GM18868 (cell line): ENCODE results near the gene GXYLT2.
A peak's percentile ranks its signal among the peaks of the same experiment; 100 is the strongest.

Experiments
- ATAC-seq: cut with Tn5 transposase; IDR thresholded peaks from one replicate; pipeline ENCODE4 v1.9.1; 2021; ENCODE audit warnings: mild to moderate bottlenecking, moderate library complexity; ENCODE audit not compliant: unreplicated experiment

The GXYLT2 gene

GRCh38 chr3:72887705-72888545 is at the start of gene GXYLT2:
Gene GXYLT2, plus strand, starts transcription at chr3:72888046. Its CDS starts 188 bp downstream, at chr3:72888234.
- ATAC-seq = peak; percentile 79

GRCh38 chr3:72839057-72839456 is 48.8 kb upstream of the GXYLT2 start:
- ATAC-seq = no peak

DNA sequence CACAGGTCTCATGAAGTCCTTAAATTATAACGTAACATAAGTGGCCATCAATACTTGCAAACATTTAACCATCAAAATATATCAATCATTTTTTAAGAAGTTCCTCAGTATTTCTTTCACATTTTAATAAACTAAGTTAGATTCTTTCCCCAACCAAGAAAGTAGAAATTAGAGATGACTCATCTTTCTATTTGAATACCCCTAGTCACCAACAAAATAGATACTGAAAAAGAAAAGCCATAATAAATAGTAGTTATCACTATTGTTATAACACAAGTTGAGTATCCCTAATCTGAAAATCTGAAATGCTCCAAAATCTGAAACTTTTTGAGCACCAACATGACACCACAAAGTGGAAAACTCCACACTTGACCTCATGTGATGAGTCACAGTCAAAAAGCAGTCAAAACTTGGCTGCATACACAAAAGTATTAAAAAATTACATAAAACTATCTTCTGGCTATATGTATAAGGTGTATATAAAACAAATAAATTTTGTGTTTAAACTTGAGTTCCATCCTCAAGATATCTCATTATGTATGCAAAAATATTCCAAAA is 43.3 kb upstream of the GXYLT2 start:
- peak; percentile 35 for ATAC-seq

- no peak for ATAC-seq
Observed at GRCh38 chr3:72846166-72846565, 41.7 kb upstream of the GXYLT2 start.

DNA sequence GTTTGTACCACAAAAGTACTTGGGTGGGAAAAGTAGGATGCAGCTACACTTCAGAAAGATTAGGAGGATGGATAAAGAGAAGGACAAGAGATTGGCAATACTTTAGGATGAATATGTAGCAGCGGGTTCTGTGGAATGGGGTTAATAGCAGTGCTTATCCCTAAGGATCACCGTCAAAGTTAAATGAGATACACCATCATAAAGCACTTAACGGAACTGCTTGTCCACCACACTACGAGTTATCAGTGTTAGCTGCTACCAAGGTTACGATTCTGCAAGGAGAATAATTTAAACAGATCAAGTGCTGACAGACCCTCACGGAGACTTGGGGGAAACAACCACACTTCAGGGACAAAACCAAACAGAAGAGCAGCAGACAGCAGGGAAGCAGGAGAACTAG is 40.6 kb upstream of the GXYLT2 start:
- ATAC-seq = no peak

DNA sequence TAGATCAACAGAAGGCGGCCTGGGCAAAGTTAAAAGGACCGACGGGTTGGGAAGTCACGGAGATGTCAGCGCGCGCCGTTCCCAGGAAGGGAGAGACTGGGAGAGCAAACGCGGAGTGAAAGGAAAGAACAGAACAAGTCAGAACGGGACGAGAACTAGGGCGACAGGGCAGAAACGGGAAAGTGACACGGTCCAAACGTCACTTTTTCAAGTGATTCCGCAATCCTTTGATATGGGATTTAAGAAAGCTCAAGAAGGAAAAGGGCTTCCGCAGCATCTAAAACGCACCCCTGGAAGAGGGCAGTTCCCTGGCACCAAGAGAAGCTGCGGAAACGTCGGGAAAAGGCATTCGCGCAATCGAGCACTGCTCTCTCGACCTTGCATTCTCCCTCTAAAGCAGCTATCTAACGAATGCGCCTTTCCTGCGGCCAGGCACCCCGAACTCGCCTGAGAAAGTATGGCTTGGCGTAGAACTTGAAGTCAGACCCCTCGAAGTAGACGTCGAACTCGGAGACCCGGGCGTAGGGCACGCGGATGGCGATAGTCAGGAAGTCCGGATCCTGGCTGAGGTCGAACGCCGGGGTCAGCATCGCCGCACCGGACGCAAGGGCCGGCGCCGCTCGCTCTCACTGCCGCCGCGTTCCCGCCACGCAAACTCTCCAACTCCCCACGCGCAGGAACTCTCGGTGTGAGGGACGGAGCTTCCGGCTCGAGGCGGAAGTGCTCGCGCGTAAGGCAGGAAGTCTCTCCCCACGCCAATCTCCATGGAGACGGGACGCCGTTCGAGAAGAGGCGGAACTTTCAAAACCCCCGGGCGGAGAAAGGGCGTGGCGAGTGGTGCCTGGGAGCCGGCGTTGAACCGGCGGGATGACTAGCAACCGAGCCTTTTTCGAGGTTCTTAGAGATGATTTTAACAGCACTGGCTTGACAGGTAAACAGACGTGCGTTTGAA is 39.8 kb upstream of the GXYLT2 start, which contains the start of gene SHQ1:
SHQ1 (minus strand) TSS at position 695 of the 952 bp plus-strand sequence; CDS start at position 590, 105 bp downstream.
- peak; percentile 89 for ATAC-seq

GRCh38 chr3:72848703-72849081 is 39.2 kb upstream of the GXYLT2 start:
- ATAC-seq = peak; percentile 46

DNA sequence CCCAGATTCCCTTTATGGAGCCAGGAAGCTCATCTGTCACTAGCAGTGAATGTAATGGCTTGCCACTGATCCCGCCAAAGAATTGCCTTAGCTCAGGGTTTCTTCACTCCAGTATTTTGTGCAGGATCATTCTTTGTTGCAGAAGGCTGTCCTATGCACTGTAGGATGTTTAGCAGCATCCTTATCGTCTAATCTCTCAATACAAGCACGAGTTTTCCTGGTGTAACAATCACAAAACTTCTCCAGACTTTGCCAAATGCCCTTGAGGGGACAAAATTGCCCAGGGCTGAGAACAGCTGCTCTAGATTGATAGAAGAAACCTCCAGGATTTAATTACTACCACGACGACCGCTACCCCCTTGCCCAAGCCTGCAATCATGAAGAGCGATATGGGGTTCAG is 32.8 kb upstream of the GXYLT2 start:
- ATAC-seq = no peak

GRCh38 chr3:72860053-72860452 is 27.8 kb upstream of the GXYLT2 start:
- no peak for ATAC-seq

- no peak for ATAC-seq
Observed at GRCh38 chr3:72860846-72861245, 27.0 kb upstream of the GXYLT2 start.

- ATAC-seq = no peak
Observed at GRCh38 chr3:72862314-72863090, 25.3 kb upstream of the GXYLT2 start.

DNA sequence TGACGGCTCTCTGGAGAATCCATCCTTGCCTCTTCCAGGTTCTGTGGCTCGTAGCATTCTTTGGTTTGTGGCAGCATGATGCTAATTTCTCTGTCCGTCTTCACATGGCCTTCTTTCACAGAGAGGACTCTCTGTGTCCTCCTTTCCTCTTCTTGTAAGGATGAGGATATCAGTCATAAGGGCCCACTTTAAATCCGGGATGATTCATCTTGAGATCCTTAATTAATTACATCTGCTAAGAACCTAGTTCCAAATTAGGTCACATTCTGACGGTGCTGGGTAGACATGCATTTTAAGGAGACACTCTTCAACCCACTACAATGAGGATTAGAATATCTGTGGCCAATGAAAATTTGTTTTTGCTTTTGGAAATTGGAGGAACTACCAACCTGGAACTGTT is 15.7 kb upstream of the GXYLT2 start:
- ATAC-seq = no peak

DNA sequence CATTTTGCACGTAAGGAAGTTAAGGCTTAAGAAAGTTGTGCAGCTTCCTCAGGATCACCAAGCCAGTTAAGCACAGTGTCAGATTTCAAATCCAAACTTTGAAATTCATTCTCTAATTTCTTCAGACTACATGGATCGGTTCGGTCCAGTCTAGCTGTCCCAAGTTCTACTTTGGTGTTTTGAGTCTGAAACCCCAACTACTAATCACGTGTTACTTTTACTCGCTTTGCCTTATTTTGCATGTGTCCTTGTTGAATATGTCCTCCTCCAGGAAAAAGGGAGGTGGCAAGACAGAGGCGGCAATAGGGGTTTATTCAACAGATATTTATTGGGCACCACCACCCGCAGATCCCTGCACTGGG is 522 bp upstream of the GXYLT2 start:
- no peak for ATAC-seq

GRCh38 chr3:72888546-72889309 is 882 bp downstream of the GXYLT2 start:
- no peak for ATAC-seq

- no peak for ATAC-seq
Observed at GRCh38 chr3:72889310-72890165, 1.7 kb downstream of the GXYLT2 start.

DNA sequence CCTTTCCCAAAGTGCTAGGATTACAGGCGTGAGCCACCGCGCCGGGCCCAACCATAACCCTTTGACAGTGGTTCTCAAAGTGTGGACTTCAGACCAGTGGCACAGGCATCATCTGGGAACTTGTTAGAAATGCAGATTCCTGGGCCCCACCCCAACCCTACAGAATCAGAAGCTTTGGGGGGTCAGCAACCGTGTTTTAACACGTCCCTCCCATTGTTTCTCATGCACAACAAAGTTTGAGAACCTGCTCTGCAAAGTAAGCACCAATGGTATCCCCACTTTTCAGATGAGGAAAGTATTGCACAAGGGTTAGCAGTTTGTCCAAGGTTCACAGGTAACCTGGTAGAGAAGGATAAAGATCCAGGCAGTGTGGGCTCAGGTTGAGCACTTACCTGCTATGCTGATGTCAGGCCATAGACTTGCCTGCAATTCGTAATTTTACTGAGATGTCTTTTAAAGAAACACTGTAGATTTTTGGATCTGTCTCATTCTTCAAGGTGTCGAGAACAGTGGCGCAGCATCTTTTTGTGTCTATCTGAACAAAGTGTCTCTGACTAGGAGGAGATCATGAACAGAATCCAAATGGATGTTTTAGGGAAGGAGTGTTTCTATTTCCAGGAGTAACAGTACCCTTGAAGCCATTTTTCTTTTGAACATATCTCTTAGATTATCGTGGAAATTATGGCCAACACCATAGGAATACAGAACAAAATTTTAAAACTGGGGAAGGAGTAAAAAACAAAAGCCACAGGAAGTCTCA is 2.5 kb downstream of the GXYLT2 start:
- ATAC-seq = no peak

DNA sequence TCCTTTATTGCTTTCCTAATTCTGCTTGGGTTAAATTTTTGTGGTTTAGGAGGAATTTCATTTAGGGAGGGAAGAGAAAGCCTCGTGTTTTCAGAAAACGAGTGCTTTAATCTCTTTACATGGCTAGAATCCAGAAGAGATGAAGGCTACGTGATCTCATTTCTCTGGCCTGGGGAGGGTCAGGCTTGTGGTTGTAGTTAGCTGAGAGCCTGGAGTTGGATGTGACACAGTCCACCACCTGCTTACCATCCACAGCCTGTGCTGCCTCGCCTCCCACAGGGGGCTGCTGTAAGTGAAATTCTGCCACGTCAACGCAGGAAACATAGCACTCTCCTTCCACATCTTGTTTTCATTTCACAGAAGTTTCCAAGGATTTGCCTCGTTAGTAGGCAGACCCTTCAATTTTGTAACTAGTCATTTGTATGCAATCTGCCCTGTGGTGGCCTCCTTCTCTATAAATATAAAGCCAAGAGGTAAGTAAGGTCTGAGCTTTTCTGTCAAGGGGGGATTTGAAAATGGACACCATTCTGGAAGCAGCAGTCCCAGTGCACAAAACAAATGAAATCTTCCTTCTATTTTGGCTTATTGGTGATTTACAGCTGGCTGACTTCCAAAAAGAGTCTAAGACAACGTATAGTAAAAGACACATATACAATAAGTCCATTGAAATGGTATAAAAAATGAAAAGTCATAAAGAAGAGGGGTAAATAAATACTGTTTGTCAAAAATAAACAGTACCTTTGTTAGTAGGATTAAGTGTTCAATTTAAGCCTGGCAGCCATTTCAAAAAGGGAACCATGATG is 3.4 kb downstream of the GXYLT2 start:
- ATAC-seq = no peak
